Left renal pelvis (tissue), 4 donors: ENCODE results near the gene CEP131. TPM values are rescaled to one million over a fixed set of nuclear protein-coding genes. Genes with fewer than 3 reads are reported as not detected.

ENCODE experiments used
- DNase-seq, 4 donors: peaks; one replicate each; pipeline ENCODE4 v3.0.0-alpha.2; 2013; ENCODE audit warnings: low read depth in 4 of 4, low spot score in 3 of 4
- polyA plus RNA-seq, 4 donors: library from polyadenylated mRNA; unstranded; fragments of 120-200 nt; gene quantifications; one replicate each; pipeline ENCODE4 v1.2.1, GENCODE V29; 2013; ENCODE audit not compliant: insufficient read length in 4 of 4

CEP131 gene
- polyA plus RNA-seq, 4 donors, result 12.3 to 26.9 (median 15.0) TPM

- DNase-seq, result no peak
These were observed 32.2 kb downstream of the CEP131 start for GRCh38 chr17:81190591-81190990.

GRCh38 chr17:81189670-81190530, 32.9 kb downstream of the CEP131 start:
- no peak for DNase-seq

- DNase-seq, result no peak
These were observed 33.7 kb downstream of the CEP131 start for GRCh38 chr17:81189016-81189415.

- no peak for DNase-seq
These were observed 34.3 kb downstream of the CEP131 start for GRCh38 chr17:81188491-81188840.

GRCh38 chr17:81187586-81188490, 34.9 kb downstream of the CEP131 start:
- no peak for DNase-seq

GRCh38 chr17:81187120-81187519, 35.6 kb downstream of the CEP131 start:
- DNase-seq, result no peak

GRCh38 chr17:81186203-81186602, 36.6 kb downstream of the CEP131 start:
- DNase-seq, result no peak

- no peak for DNase-seq
These were observed 38.2 kb downstream of the CEP131 start for GRCh38 chr17:81184555-81184954.

- no peak for DNase-seq
These were observed 39.0 kb downstream of the CEP131 start for GRCh38 chr17:81183807-81184206.

GRCh38 chr17:81183316-81183715, 39.4 kb downstream of the CEP131 start:
- DNase-seq, result no peak

- DNase-seq, result no peak
These were observed 40.2 kb downstream of the CEP131 start for GRCh38 chr17:81182596-81182995.

- no peak for DNase-seq
These were observed 41.0 kb downstream of the CEP131 start for GRCh38 chr17:81181811-81182185.

GRCh38 chr17:81180836-81181810, 41.6 kb downstream of the CEP131 start:
- no peak for DNase-seq

GRCh38 chr17:81179861-81180260, 42.9 kb downstream of the CEP131 start:
- DNase-seq, result no peak

GRCh38 chr17:81179220-81179619, 43.5 kb downstream of the CEP131 start:
- DNase-seq, result no peak

- no peak for DNase-seq
These were observed 44.4 kb downstream of the CEP131 start for GRCh38 chr17:81178136-81179091.

- DNase-seq, result no peak
These were observed 46.1 kb downstream of the CEP131 start for GRCh38 chr17:81176666-81177065.

GRCh38 chr17:81173762-81174155, 49.0 kb downstream of the CEP131 start:
- DNase-seq, result no peak

- DNase-seq, result no peak
These were observed 49.6 kb downstream of the CEP131 start for GRCh38 chr17:81173052-81173761.
